NT2/D1 (cell line): ENCODE data around the gene BCL11B.

Experiments
- SUZ12 ChIP-seq: IDR thresholded peaks from 2 replicates; pipeline ENCODE4 v1.6.1; 2011; ENCODE audit not compliant: insufficient read length, insufficient read depth; ENCODE audit errors: extremely low read depth
- YY1 ChIP-seq: IDR thresholded peaks from 2 replicates; pipeline ENCODE4 v1.6.1; 2011; ENCODE audit not compliant: insufficient read length, insufficient read depth
- ZNF274 ChIP-seq: IDR thresholded peaks from 2 replicates; pipeline ENCODE4 v1.6.1; 2011; ENCODE audit warnings: mild to moderate bottlenecking, low read depth, low read length

DNA sequence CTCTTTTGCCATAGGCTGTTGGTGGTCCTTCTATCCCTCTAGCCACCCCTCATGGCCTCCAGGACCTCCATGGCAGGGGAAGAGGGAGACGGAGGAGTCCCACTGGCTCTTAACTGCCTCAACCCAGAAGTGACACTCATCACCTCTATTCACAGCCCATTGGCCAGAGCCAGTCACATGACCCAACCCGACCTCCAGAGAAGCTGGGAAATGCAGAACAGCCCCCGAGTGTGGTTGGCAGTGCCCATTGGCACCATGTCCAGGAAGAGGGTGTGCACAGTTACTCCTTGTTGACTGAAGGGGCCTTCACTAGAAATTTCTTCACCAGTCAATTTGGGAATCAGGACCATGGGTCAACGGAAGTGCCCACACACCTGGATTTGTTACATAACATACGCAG, 17.0 kb upstream of the BCL11B start:
- TF ChIP-seq ZNF274 (no peak), YY1 (no peak), SUZ12 (no peak)
